Stimulated activated CD4-positive, alpha-beta T cell treated with anti-CD3 and anti-CD28 coated beads, Interleukin-1b, Interleukin-23, amount 100 ng/mL, for 48 hours (primary cell): ENCODE data around the gene HIGD1C.
"Not testable (repeated sequence)": the region's sequence is repeated elsewhere in the genome, so short reads cannot be mapped to it uniquely, and the experiment has no call there.

ENCODE experiments used
- DNase-seq: peaks from one replicate; pipeline ENCODE4 v3.0.0-alpha.2; 2020

The HIGD1C gene

DNA sequence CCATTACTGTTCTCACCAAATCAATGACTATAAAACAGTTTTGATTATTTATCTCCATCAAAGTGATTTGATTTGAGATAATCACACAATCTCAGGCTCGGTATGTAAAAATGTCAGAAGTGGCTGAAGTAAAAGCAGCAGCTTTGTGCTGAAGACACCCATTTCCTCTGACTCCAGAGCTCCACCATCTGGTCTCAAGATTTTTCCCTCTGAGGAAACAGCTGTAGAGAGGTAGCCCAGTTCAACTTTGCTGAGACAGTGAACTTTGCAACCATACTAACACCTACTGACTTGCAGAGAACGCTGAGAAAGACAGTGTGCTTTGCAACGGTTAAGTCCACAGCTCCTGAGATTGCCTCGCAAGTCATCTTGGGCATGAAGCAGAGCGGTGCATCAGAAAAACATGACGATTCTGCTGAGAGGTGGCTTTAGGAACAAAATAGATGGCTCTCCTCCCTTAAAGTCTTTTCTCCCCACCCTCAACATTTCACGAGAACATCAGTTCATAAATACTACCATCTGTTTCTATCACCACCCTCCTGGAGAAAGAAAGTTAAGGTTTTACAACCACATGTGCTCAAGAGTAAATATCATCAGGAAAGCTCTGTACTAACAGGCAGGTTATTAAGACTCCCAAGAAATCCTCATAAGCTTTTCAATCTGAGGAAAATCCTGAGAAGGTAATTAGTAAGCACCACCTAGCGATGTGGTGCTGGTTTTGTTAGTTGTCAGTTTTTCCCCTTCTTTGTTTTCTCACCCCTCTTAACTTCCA is 34.8 kb downstream of the HIGD1C start:
- no peak for DNase-seq

DNA sequence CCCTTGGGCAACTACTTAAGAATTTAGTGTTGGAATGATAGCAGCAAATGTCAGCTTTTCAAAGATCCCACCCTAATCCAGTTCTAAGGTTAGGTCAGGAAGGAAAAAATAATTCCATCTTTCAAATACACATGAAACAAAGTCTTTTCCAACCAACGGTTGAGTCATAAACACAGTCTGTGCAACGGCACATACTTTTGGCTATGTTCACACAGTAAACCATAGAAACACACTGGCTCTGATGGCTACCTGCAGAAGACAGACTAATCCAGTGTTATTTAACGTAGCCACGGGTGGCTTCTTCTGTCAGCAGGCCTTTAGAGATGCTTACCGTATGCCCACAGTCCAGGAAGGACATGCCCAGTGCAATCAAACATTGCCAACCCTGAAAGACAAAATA is 35.7 kb downstream of the HIGD1C start:
- DNase-seq = no peak

- no peak for DNase-seq
These were observed 36.5 kb downstream of the HIGD1C start for GRCh38 chr12:50988871-50989270.

DNA sequence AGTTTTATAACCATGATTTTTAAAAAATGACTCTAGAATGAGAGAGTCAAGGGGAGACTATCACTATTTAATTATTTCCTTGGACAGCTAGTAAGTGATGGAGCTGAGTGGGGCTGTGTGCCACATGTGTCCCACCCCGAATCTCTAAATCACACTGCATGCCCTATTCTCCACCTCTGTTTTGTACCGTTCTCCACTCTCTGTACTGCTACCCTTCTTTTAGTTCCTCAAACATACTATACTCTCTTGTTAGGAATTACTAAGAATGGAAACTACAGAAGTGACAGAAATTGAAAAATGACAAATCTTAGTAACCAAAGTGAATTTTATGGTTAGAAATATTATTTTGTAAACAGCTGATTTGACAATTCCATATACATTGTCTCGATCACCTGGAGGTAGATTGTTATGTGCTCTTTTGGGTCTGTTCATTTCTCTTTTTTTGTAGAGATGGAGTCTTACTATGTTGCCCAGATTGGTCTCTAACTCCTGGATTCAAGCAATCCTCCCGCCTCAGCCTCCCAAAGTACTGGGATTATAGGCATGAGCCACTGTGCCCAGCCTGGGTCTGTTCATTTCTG is 37.9 kb downstream of the HIGD1C start:
- DNase-seq = no peak

DNA sequence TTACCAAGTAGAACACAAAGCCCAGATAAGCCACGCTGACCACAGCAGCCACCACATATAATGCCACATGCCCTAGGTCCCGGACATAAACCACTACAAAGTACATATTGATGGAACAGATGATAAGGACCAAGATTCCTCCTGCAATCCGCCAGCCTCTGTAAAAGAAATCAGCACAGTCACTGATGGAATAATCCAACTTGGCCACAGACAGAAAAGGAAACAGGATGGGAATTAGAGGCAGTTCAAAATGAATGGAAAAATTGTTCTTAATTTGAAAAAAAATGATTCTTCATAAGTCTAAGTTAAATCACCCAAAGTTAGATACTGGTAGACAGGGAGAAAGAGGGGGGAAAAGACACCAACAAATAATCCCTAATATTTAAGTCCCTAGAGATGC is 38.4 kb downstream of the HIGD1C start:
- no peak for DNase-seq

DNA sequence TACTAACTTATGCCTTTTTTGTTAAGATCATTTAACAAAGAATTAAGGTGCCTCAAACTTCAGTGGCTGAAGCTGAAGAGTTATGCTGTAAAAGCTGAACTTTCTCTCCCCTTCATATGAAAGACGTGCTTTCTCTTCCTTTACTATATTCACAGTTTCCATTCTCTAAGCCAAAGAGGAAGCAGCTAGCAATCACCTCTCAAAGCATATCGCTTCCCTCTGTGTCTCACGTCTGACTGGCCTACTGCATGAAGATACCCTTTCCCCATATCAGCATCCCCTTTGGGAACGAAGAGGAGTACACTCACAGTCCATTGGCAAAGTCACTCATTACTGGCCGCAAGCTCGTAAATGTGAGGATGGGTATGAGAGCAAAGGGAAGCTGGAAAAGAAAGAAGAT is 38.9 kb downstream of the HIGD1C start:
- DNase-seq = no peak

- DNase-seq = no peak
These were observed 40.5 kb downstream of the HIGD1C start for GRCh38 chr12:50992819-50993218.

DNA sequence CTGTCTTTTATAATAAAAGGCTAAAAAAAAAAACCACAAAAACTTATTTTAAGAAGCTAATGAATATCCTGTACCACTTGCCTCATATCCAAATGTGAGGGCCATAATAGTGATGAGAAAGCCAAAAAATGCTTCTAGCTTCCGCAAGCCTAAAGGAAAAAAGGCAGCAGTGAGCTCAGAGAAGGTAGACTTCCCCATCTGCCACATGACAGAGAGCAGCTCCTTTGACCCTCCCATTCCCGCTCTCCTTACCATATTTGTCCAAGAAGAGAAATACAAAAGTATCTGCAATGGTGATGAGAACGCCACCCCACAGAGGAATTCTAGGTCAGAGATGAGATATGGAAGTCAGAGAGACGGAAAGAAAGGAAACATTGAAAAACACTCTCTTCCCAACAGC is 46.7 kb downstream of the HIGD1C start:
- no peak for DNase-seq

GRCh38 chr12:51000245-51000644 is 47.9 kb downstream of the HIGD1C start:
- no peak for DNase-seq

- DNase-seq = no peak
These were observed 49.5 kb downstream of the HIGD1C start for GRCh38 chr12:51001799-51002198.

DNA sequence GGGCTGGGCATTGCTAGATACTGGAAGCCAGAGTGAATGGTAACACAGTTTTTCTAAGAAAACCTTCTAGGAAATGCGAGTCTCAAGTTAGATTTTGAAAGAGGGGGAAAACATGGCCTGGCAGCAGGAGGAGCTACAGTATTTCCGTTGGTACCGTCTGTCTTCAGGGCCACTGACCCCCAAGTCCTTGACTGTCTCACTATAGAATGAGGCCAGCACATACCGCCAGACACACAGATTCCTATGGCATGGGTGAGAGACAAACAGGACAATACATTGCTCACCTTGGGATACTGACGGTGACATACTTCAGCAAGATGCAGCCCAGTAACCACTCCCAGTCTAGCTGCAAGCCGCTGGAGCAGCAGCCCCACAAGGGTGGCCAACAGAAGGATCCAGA is 52.2 kb downstream of the HIGD1C start:
- DNase-seq = no peak

- no peak for DNase-seq
These were observed 52.7 kb downstream of the HIGD1C start for GRCh38 chr12:51005030-51005429.

- no peak for DNase-seq
These were observed 53.3 kb downstream of the HIGD1C start for GRCh38 chr12:51005671-51006070.

GRCh38 chr12:51008329-51009055 is 56.1 kb downstream of the HIGD1C start:
- DNase-seq = no peak

GRCh38 chr12:51009056-51009440 is 56.7 kb downstream of the HIGD1C start:
- DNase-seq = peak; percentile 60

GRCh38 chr12:51011955-51012354 is 59.6 kb downstream of the HIGD1C start:
- no peak for DNase-seq

- DNase-seq = no peak
These were observed 60.4 kb downstream of the HIGD1C start for GRCh38 chr12:51012570-51013236.

GRCh38 chr12:51013441-51013840 is 61.1 kb downstream of the HIGD1C start:
- no peak for DNase-seq

- DNase-seq = not testable (repeated sequence)
These were observed 62.1 kb downstream of the HIGD1C start for GRCh38 chr12:51014467-51014866.

- no peak for DNase-seq
These were observed 65.1 kb downstream of the HIGD1C start for GRCh38 chr12:51017452-51017851.

GRCh38 chr12:51018956-51019355 is 66.6 kb downstream of the HIGD1C start:
- DNase-seq = no peak

GRCh38 chr12:51019927-51020326 is 67.6 kb downstream of the HIGD1C start:
- DNase-seq = no peak
